ENCODE measurements around the gene HPSE2.

DNA sequence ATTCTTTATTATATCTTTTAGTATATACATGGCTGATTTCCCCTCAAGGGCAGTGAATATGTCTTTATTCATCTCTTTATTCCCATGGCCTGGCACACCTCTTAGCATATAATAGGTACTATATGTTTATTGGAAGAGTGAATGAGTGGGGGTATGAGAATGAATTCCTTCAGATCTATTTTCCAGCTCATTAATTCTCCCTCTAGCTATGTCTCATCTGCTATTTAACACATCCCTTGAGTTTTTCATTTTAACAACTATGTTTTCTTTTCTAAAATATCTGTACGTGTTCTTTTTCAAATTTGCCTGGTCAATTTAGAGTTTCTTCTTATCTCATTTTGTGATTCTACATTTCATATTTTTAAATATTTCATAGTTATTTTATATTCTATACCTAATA lies 803.3 kb downstream of the HPSE2 start:
- TF ChIP-seq, protein P1, sequence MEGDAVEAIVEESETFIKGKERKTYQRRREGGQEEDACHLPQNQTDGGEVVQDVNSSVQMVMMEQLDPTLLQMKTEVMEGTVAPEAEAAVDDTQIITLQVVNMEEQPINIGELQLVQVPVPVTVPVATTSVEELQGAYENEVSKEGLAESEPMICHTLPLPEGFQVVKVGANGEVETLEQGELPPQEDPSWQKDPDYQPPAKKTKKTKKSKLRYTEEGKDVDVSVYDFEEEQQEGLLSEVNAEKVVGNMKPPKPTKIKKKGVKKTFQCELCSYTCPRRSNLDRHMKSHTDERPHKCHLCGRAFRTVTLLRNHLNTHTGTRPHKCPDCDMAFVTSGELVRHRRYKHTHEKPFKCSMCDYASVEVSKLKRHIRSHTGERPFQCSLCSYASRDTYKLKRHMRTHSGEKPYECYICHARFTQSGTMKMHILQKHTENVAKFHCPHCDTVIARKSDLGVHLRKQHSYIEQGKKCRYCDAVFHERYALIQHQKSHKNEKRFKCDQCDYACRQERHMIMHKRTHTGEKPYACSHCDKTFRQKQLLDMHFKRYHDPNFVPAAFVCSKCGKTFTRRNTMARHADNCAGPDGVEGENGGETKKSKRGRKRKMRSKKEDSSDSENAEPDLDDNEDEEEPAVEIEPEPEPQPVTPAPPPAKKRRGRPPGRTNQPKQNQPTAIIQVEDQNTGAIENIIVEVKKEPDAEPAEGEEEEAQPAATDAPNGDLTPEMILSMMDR (IDR thresholded peaks at IDR 0.05; ENCODE audit: low read depth, low read length) = no peak
- no peak for TF ChIP-seq EZH2phosphoT487 (IDR thresholded peaks at IDR 0.05; ENCODE audit: low read depth)
